Lower lobe of right lung (tissue), 2 donors: ENCODE measurements around the gene ZNF268. TPM values are rescaled to one million over a fixed set of nuclear protein-coding genes. Genes with fewer than 3 reads are reported as not detected.
A peak's percentile ranks its signal among the peaks of the same experiment; 100 is the strongest.

Experiments
- ATAC-seq, 2 donors: fragments of 200-7000 bp; cut with Tn5 transposase; one replicate each; pipeline ENCODE4 v1.9.1; 2020 to 2022; ENCODE audit warnings: mild to moderate bottlenecking in 2 of 2, moderate library complexity in 2 of 2
- DNase-seq: peaks from one replicate; pipeline ENCODE4 v3.0.0-alpha.2; 2020
- H3K27ac ChIP-seq: fragments of 200-600 bp; one replicate; pipeline ENCODE4 v1.8.0; 2022
- H3K27me3 ChIP-seq: fragments of 200-600 bp; one replicate; pipeline ENCODE4 v1.8.0; 2022; ENCODE audit warnings: low read depth
- H3K36me3 ChIP-seq: fragments of 200-600 bp; one replicate; pipeline ENCODE4 v1.8.0; 2022; ENCODE audit warnings: mild to moderate bottlenecking
- H3K4me1 ChIP-seq: fragments of 200-600 bp; one replicate; pipeline ENCODE4 v1.8.0; 2022
- H3K4me3 ChIP-seq: fragments of 200-600 bp; one replicate; pipeline ENCODE4 v1.8.0; 2022; ENCODE audit warnings: mild to moderate bottlenecking
- H3K9me3 ChIP-seq: fragments of 200-600 bp; one replicate; pipeline ENCODE4 v1.8.0; 2022
- intact Hi-C: fragments of 100-400 bp; cut with DNase I; formaldehyde crosslinking; loops from one replicate; pipeline ENCODE4 v1.11.0; 2022
- total RNA-seq: library from RNA; stranded (reverse); fragmentation: NEBNext Ultra II Directional; extraction: Animal tissue kit (Norgen Biotek cat#: 25700); gene quantifications from one replicate; pipeline ENCODE4 v1.2.1, GENCODE V29; 2021
- TF ChIP-seq, protein P1 (sequence below): fragments of 200-600 bp; IDR thresholded peaks from one replicate; pipeline ENCODE4 v1.8.0; 2022; ENCODE audit warnings: antibody characterized with exemption, mild to moderate bottlenecking
- donor health status: DM: no; HTN: yes; CAD: no; lungs with severe emphysema.

ZNF268 gene
- total RNA-seq, 1 donor from 2014 or later = 23.3 TPM

DNA sequence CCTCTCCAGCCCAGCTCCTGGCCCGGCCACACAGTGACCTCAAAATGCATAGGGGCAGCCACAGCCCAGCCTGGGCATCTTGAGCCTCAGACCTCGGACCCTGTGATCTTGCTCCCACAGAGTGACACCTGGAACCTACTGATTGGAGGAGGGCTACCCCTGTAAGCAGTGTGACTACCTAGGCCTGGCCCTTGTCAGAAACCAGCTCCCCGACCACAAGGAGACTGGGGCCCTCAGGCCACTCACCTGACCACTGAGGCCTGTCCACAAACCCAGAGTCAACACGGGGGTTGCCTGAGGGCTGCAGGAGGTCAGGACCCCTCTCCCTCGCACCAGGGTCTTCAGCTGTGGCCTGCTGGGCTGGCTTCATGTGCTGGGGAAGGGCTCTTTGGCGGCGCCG is 45.4 kb downstream of the ZNF268 start:
- Histone ChIP-seq H3K27me3 (no peaks in the 10 kb centered on the region), H3K36me3 (no peaks in the 10 kb centered on the region), H3K27ac (no peak overlapping the region), H3K9me3 (peaks cover 3% of the 10 kb centered on the region), H3K4me1 (no peaks in the 10 kb centered on the region), H3K4me3 (no peak overlapping the region)
- DNase-seq (no peak), ATAC-seq (no peak)
- intact Hi-C loops = no loop called here
- TF ChIP-seq, protein P1, sequence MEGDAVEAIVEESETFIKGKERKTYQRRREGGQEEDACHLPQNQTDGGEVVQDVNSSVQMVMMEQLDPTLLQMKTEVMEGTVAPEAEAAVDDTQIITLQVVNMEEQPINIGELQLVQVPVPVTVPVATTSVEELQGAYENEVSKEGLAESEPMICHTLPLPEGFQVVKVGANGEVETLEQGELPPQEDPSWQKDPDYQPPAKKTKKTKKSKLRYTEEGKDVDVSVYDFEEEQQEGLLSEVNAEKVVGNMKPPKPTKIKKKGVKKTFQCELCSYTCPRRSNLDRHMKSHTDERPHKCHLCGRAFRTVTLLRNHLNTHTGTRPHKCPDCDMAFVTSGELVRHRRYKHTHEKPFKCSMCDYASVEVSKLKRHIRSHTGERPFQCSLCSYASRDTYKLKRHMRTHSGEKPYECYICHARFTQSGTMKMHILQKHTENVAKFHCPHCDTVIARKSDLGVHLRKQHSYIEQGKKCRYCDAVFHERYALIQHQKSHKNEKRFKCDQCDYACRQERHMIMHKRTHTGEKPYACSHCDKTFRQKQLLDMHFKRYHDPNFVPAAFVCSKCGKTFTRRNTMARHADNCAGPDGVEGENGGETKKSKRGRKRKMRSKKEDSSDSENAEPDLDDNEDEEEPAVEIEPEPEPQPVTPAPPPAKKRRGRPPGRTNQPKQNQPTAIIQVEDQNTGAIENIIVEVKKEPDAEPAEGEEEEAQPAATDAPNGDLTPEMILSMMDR = no peak

DNA sequence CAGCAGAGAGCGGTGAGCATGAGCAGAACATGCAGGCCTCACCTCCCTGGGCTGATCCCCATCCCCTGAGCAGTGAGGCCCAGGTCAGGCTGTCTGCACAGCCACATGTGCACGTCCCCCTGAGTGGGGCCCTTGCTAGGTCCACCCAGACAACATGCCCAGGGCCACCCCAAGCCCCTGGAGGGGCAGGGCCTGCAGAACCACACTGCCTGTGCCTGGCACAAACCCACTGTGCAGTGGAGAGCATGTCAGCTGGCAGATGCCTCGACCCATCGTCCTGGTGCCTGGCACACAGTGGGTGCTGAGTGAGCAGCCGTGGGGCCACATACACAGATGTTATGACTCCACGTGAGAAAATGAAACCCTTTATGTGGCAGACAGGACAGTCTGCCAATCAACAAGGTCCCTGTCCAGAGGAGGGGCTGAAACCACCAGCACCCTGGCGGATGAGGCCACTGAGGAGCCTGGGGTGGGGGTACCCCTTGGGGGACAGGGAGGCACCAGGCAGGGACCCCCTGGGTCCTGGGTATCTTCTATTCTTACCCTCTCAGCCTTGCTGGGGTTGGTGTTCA is 46.1 kb downstream of the ZNF268 start:
- no peak overlapping the region for H3K4me3 ChIP-seq
- TF ChIP-seq, protein P1 = no peak
- H3K27me3 ChIP-seq = no peaks in the 10 kb centered on the region
- peaks cover 3% of the 10 kb centered on the region for H3K9me3 ChIP-seq
- no peaks in the 10 kb centered on the region for H3K4me1 ChIP-seq
- DNase-seq (no peak), ATAC-seq (peak in 1 of 2 donors; percentile 31)
- H3K27ac ChIP-seq = no peak overlapping the region
- no peaks in the 10 kb centered on the region for H3K36me3 ChIP-seq
- intact Hi-C loops = no loop called here

DNA sequence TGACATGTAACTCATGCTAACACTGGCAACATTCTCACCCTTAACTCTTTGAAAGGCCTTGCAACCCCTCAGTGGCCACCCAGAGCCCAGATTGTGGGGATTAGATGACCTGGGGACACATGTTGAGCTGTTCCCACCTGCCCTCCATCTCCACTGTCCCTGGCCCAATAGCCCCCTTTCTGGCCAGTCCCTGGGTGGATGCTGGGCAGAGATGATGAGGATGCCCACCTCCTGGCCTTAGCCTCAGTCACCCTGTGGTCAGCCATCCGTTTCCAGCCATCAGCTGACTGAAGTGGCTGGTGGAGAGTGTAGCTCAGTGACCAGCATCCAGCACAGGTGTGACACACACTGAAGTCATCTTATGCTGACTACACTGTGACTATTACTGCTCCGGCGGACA is 49.7 kb downstream of the ZNF268 start:
- no peaks in the 10 kb centered on the region for H3K27me3 ChIP-seq
- no peak overlapping the region for H3K4me3 ChIP-seq
- H3K27ac ChIP-seq = no peak overlapping the region
- TF ChIP-seq, protein P1 = no peak
- ATAC-seq = no peak
- no peak for DNase-seq
- H3K4me1 ChIP-seq = no peaks in the 10 kb centered on the region
- H3K9me3 ChIP-seq = no peaks in the 10 kb centered on the region
- intact Hi-C loops = no loop called here
- H3K36me3 ChIP-seq = no peaks in the 10 kb centered on the region

DNA sequence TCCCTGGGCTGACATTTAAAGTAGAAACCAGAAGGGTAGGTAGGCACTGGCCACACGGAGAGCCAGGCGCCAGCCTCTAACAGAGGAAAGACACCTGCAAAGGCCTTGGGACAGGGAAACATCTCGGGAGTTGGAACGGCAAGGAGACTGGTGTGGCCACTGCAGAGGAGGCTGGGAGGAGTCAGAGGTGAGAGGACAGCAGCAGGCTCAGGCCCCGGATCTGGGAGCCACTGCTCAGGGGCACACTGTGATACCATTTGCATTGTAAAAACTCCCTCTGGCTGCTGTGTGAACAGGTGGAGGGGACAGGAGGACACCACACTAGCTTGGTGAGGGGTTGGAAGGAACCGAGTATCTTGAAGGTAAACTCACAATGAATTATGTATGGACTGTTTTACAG is 51.7 kb downstream of the ZNF268 start:
- H3K4me3 ChIP-seq = no peak overlapping the region
- TF ChIP-seq, protein P1 = no peak
- intact Hi-C loops = no loop called here
- no peaks in the 10 kb centered on the region for H3K4me1 ChIP-seq
- peaks cover 6% of the 10 kb centered on the region for H3K27me3 ChIP-seq
- H3K36me3 ChIP-seq = no peaks in the 10 kb centered on the region
- H3K9me3 ChIP-seq = no peaks in the 10 kb centered on the region
- no peak for ATAC-seq
- DNase-seq = no peak
- no peak overlapping the region for H3K27ac ChIP-seq

DNA sequence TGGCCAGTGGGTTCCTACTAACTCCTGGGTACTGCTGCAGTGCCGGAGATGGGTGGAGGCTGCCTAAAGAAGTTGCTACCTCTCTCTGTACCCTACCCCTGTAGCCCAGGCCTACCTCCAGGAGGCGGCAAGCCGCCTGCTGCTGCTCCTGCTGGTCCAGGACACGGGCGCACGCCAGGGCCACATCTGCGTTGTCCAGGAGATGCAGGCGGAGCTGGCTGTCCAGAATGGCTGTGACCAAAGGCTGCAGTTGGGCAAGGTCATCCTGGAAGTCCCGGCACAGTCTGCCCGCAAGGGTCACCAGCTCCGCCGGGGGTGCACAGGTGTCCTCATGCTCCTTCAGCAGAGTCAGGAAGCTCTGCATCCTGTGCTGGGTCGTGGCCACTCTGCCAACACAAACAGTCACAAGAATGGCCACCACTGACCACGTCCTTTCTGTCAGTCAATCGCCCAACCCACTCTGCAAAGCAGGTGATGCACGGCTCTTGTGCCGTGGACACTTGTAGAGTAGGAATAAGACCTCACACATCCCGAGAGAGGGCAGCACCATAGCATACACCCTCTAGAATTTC is 52.8 kb downstream of the ZNF268 start:
- Histone ChIP-seq H3K4me3 (no peak overlapping the region), H3K4me1 (no peaks in the 10 kb centered on the region), H3K27ac (no peak overlapping the region), H3K36me3 (no peaks in the 10 kb centered on the region), H3K9me3 (no peaks in the 10 kb centered on the region), H3K27me3 (peaks cover 6% of the 10 kb centered on the region)
- intact Hi-C loops = no loop called here
- ATAC-seq (no peak), DNase-seq (no peak)
- TF ChIP-seq, protein P1 = no peak
